NCI-H2029 treated with DMSO at 0.1 percent for 48 hours (cell line): Measurements from ENCODE around the gene ETV3L.

Experiments
- DNase-seq: peaks from one replicate; lab custom pipeline; 2025; lab: John Stamatoyannopoulos, UW

Gene ETV3L

GRCh38 chr1:157132111-157132510 lies 32.5 kb upstream of the ETV3L start:
- DNase-seq, result no peak

GRCh38 chr1:157131281-157131680 lies 31.7 kb upstream of the ETV3L start:
- DNase-seq, result no peak

GRCh38 chr1:157124855-157125254 lies 25.2 kb upstream of the ETV3L start:
- no peak for DNase-seq

- DNase-seq, result no peak
Measured at GRCh38 chr1:157119448-157119847, 19.8 kb upstream of the ETV3L start.

- no peak for DNase-seq
Measured at GRCh38 chr1:157119008-157119407, 19.4 kb upstream of the ETV3L start.

- no peak for DNase-seq
Measured at GRCh38 chr1:157117527-157118057, 18.0 kb upstream of the ETV3L start.

- no peak for DNase-seq
Measured at GRCh38 chr1:157116737-157117103, 17.1 kb upstream of the ETV3L start.

GRCh38 chr1:157115851-157116736 lies 16.5 kb upstream of the ETV3L start:
- DNase-seq, result no peak

- DNase-seq, result no peak
Measured at GRCh38 chr1:157115429-157115838, 15.8 kb upstream of the ETV3L start.

- no peak for DNase-seq
Measured at GRCh38 chr1:157114183-157115121, 14.8 kb upstream of the ETV3L start.

GRCh38 chr1:157113631-157114030 lies 14.0 kb upstream of the ETV3L start:
- DNase-seq, result no peak

- no peak for DNase-seq
Measured at GRCh38 chr1:157113106-157113505, 13.5 kb upstream of the ETV3L start.

GRCh38 chr1:157112186-157112867 lies 12.7 kb upstream of the ETV3L start:
- no peak for DNase-seq

- no peak for DNase-seq
Measured at GRCh38 chr1:157111396-157112165, 12.0 kb upstream of the ETV3L start.

GRCh38 chr1:157110686-157111085 lies 11.1 kb upstream of the ETV3L start:
- no peak for DNase-seq

- no peak for DNase-seq
Measured at GRCh38 chr1:157110003-157110402, 10.4 kb upstream of the ETV3L start.

GRCh38 chr1:157108448-157108847 lies 8.8 kb upstream of the ETV3L start:
- DNase-seq, result no peak

GRCh38 chr1:157107702-157108101 lies 8.1 kb upstream of the ETV3L start:
- DNase-seq, result no peak

GRCh38 chr1:157106813-157107189 lies 7.2 kb upstream of the ETV3L start:
- DNase-seq, result no peak

- DNase-seq, result no peak
Measured at GRCh38 chr1:157105988-157106812, 6.6 kb upstream of the ETV3L start.
